BLaER1 treated with 17β-estradiol and CSF1 and Interleukin-3, amounts not matched to agents 10 nM and 100 nM (cell line): ENCODE results near the gene LOC128125822.

ENCODE experiments used
- H3K27ac ChIP-seq, 11 experiments: shearing (Covaris generic); formaldehyde crosslinking; 2 replicates each; pipeline ENCODE4 v1.8.1; 2022
- H3K27me3 ChIP-seq, 11 experiments: shearing (Covaris generic); formaldehyde crosslinking; 2 replicates each; pipeline ENCODE4 v1.8.1; 2022
- H3K36me3 ChIP-seq, 11 experiments: shearing (Covaris generic); formaldehyde crosslinking; 2 replicates each; pipeline ENCODE4 v1.8.1; 2022
- H3K4me1 ChIP-seq, 10 experiments: shearing (Covaris generic); formaldehyde crosslinking; 2 replicates each; pipeline ENCODE4 v1.8.1; 2022
- H3K4me2 ChIP-seq, 11 experiments: shearing (Covaris generic); formaldehyde crosslinking; 2 replicates each; pipeline ENCODE4 v1.8.1; 2022
- H3K4me3 ChIP-seq, 10 experiments: shearing (Covaris generic); formaldehyde crosslinking; 2 replicates each; pipeline ENCODE4 v1.8.1; 2022
- H3K9ac ChIP-seq, 11 experiments: shearing (Covaris generic); formaldehyde crosslinking; 2 replicates each; pipeline ENCODE4 v1.8.1; 2022
- H3K9me3 ChIP-seq, 11 experiments: shearing (Covaris generic); formaldehyde crosslinking; replicated peaks in 1 of 11; 2 replicates each; pipeline ENCODE4 v1.8.1; 2022
- H4K20me1 ChIP-seq, 11 experiments: shearing (Covaris generic); formaldehyde crosslinking; 2 replicates each; pipeline ENCODE4 v1.8.1; 2022
- Cebpa-rat ChIP-seq, 11 experiments: shearing (Covaris generic); IDR thresholded peaks; 2 replicates each; pipeline ENCODE4 v1.8.1; 2022

The LOC128125822 gene

DNA sequence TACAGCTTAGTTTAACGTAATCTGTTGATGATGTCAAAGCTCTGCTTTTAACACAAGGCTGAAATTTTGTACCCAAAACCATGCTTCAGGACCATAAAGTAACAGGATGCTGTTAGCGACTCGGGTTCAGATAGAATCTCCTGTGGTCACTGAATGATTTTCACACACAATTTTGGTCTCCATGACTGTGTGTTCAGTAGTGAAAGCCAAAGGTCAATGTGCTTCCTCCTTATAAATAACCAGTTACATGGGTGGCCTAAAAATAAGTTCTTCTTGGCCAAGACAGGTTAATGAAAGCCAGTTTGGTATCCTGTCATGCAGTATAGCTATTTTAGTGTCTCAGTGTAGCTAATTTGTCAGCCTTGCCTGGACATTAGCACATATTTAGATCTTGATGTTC is 19.1 kb upstream of the LOC128125822 start:
- Histone ChIP-seq H4K20me1 (no peaks in the 10 kb centered on the region), H3K4me3 (no peak overlapping the region), H3K4me1 (no peaks in the 10 kb centered on the region), H3K27me3 (no peaks in the 10 kb centered on the region), H3K36me3 (no peaks in the 10 kb centered on the region), H3K9ac (no peak overlapping the region), H3K27ac (no peak overlapping the region), H3K4me2 (no peak overlapping the region), H3K9me3 (no peaks in the 10 kb centered on the region)
- no peak for TF ChIP-seq Cebpa-rat (IDR thresholded peaks at IDR 0.05)

DNA sequence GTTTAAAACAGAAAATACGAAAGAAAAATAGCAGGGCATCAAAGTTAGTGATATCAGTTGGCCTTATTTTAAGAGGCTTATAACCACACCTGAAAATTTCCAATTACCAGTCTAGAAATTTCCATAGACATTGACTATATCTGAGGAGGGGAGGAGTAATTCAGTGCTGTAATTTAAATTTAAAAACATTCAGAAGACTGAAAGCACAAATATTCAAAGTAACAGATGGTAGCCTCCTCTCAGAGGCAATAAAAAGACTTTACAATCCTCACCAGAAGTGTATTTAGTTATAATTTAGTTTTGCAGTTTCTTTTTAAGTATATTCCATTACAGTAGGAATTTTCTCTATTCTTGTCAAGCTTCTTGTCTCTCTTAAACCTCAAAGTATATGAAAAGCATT is 18.4 kb upstream of the LOC128125822 start:
- no peaks in the 10 kb centered on the region for H3K4me1 ChIP-seq
- no peak for TF ChIP-seq Cebpa-rat (IDR thresholded peaks at IDR 0.05)
- no peaks in the 10 kb centered on the region for H4K20me1 ChIP-seq
- H3K27ac ChIP-seq: no peak overlapping the region
- no peaks in the 10 kb centered on the region for H3K27me3 ChIP-seq
- no peaks in the 10 kb centered on the region for H3K9me3 ChIP-seq
- no peak overlapping the region for H3K4me3 ChIP-seq
- H3K36me3 ChIP-seq: no peaks in the 10 kb centered on the region
- H3K4me2 ChIP-seq: no peak overlapping the region
- H3K9ac ChIP-seq: no peak overlapping the region

DNA sequence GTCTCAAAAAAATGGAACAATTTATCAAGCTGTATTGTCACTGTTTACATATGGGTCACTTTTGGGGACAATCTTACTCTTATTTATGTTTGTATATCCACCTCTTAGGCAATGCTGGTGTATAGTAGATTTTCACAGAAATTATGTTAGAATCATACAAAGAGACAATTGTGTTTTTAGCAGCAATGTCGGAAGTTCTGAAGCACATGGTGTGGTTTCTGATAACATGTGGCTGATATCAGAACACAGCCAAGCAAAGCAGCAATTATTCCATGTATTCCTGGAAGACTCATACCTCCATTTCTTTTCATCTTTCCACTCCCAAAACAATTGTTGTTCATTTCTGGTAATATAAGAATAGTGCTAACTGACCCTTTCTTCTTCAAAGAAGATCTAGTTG is 17.5 kb upstream of the LOC128125822 start:
- no peaks in the 10 kb centered on the region for H3K9me3 ChIP-seq
- no peak overlapping the region for H3K4me3 ChIP-seq
- H3K4me2 ChIP-seq: no peak overlapping the region
- H4K20me1 ChIP-seq: no peaks in the 10 kb centered on the region
- no peaks in the 10 kb centered on the region for H3K4me1 ChIP-seq
- H3K27ac ChIP-seq: no peak overlapping the region
- H3K27me3 ChIP-seq: no peaks in the 10 kb centered on the region
- H3K9ac ChIP-seq: no peak overlapping the region
- no peaks in the 10 kb centered on the region for H3K36me3 ChIP-seq
- TF ChIP-seq Cebpa-rat (IDR thresholded peaks at IDR 0.05): no peak

DNA sequence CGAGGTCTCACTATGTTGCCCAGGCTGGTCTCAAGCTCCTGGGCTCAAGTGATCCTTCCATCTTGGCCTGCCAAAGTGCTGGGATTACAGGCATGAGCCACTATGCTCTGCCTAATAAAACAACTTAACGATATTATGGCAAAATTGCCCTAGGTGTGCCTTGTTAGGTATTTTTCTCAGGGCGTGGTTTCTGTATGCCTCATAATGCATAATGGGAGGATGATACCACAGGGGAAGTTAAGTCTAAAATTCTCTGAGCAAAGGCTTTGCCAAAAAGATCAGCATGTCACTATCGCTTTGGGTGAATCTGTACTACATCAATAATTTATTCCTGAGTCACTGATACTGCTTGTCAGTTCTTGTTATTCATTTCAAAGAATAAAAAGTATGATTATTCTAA is 15.9 kb upstream of the LOC128125822 start:
- no peak overlapping the region for H3K4me2 ChIP-seq
- H3K9ac ChIP-seq: no peak overlapping the region
- no peak overlapping the region for H3K27ac ChIP-seq
- H3K4me3 ChIP-seq: no peak overlapping the region
- H4K20me1 ChIP-seq: no peaks in the 10 kb centered on the region
- TF ChIP-seq Cebpa-rat (IDR thresholded peaks at IDR 0.05): no peak
- no peaks in the 10 kb centered on the region for H3K9me3 ChIP-seq
- H3K36me3 ChIP-seq: no peaks in the 10 kb centered on the region
- H3K4me1 ChIP-seq: no peaks in the 10 kb centered on the region
- no peaks in the 10 kb centered on the region for H3K27me3 ChIP-seq

DNA sequence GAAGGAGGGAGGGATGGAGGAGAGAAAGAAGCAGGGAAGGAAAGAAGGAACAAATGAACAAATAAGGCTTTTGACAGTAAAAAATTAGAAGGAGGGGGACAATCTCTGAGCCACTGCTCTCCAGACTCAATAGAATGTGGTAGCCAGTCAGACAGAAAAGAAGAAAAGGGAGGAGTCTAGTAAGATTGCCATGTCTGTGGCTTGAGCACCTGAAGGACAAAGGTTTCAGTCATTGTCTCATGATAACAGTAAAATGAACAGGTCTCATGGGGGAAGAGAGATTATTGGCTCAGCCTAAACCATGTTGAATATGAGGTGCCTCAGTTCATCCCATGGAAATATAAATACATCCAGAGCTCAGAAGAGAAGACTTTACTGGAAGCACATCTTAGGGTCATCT is 14.0 kb upstream of the LOC128125822 start:
- Histone ChIP-seq H4K20me1 (no peaks in the 10 kb centered on the region), H3K27me3 (no peaks in the 10 kb centered on the region), H3K4me1 (peaks cover 0 to 4% (median 3%) of the 10 kb centered on the region in 10 experiments; a peak in 10 of 20 replicates), H3K9ac (no peak overlapping the region), H3K4me3 (no peak overlapping the region), H3K27ac (no peak overlapping the region), H3K9me3 (no peaks in the 10 kb centered on the region), H3K4me2 (no peak overlapping the region), H3K36me3 (no peaks in the 10 kb centered on the region)
- TF ChIP-seq Cebpa-rat (IDR thresholded peaks at IDR 0.05): no peak

DNA sequence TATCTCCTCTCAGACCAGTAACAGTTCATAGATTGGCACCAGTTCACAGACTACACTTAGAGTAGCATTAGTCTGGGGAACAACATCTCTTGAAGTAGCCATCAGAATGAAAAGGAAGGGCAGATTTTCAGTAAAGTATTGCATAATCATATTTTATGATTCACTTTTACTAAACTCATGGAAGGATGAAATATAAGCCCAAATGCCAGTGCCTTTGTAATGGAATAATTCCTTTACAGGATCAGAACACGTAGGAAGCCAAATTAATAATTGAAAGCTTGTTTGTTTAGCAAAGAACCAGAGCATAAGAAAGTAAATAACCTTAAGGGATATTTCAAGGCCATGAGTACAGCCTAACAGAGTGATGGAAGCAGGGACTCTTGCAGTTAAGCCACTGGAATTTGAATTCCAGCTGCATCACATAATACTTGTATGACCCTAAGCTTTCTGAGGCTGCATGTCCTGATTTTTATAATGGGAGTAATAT is 11.4 kb upstream of the LOC128125822 start:
- no peak overlapping the region for H3K4me3 ChIP-seq
- H3K4me1 ChIP-seq: peaks cover 0 to 7% (median 5%) of the 10 kb centered on the region in 10 experiments; a peak in 10 of 20 replicates
- H3K4me2 ChIP-seq: no peak overlapping the region
- H3K36me3 ChIP-seq: no peaks in the 10 kb centered on the region
- H3K9ac ChIP-seq: no peak overlapping the region
- H3K27ac ChIP-seq: no peak overlapping the region
- H3K27me3 ChIP-seq: no peaks in the 10 kb centered on the region
- no peaks in the 10 kb centered on the region for H3K9me3 ChIP-seq
- 0 out of 22 replicates have a peak, but pooled peaks of 2 of the 11 experiments have one; percentile 21 to 49 for TF ChIP-seq Cebpa-rat (IDR thresholded peaks at IDR 0.05)
- H4K20me1 ChIP-seq: no peaks in the 10 kb centered on the region

DNA sequence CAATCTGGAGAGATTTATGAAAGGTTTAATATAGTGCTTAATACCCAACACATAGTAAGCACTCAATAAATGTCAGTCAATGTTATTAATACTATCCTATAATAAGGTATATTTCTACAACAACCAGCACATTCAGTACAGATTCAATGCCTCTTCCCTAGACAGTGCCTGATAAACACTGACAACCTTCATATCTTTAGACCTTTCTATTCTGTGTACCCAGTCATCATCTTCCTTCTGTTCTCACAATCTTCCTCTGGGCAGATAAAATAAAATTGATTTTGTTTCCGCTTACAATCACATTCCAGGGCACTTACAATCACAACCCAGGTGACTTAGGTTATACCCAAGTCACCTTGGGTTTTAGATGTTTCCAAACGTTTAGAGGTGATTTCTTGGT is 11.0 kb upstream of the LOC128125822 start:
- Histone ChIP-seq H3K4me3 (no peak overlapping the region), H4K20me1 (no peaks in the 10 kb centered on the region), H3K9me3 (0 out of 22 replicates have a peak, but pooled peaks cover 0 to 1% (median 0%) of the 10 kb centered on the region in 11 experiments), H3K9ac (no peak overlapping the region), H3K4me2 (no peak overlapping the region), H3K27ac (no peak overlapping the region), H3K27me3 (no peaks in the 10 kb centered on the region), H3K36me3 (no peaks in the 10 kb centered on the region), H3K4me1 (peaks cover 0 to 7% (median 5%) of the 10 kb centered on the region in 10 experiments; a peak in 10 of 20 replicates)
- TF ChIP-seq Cebpa-rat (IDR thresholded peaks at IDR 0.05): no peak

DNA sequence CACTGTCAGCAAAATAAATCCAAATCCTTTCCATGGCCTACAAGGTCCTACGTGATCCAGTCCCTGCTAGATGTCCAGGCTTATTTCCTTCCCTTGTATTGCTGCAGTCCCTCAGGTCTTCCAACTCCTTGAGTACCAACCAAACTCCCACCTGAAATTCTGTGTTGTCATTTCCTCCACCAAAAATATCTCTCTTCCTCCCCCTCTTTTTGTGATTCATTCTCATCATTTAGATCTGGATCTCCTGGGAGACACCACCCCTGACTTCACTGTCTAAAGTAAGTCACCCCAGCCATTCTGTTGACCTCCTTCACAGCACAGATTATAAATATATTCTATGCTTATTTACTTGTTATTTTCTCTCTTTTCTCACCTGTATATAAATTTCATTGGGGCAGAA is 9.0 kb upstream of the LOC128125822 start:
- Histone ChIP-seq H3K4me1 (peaks cover 0 to 7% (median 5%) of the 10 kb centered on the region in 10 experiments; a peak in 10 of 20 replicates), H3K27me3 (no peaks in the 10 kb centered on the region), H3K4me2 (peak overlapping the region in 5 of 11 experiments; percentile 8 to 27 (median 24); a peak in 6 of 22 replicates), H3K4me3 (no peak overlapping the region), H3K9me3 (peaks cover 0 to 19% (median 11%) of the 10 kb centered on the region in 11 experiments; a peak in 17 of 22 replicates), H3K27ac (no peak overlapping the region), H3K9ac (no peak overlapping the region), H3K36me3 (no peaks in the 10 kb centered on the region), H4K20me1 (no peaks in the 10 kb centered on the region)
- TF ChIP-seq Cebpa-rat (IDR thresholded peaks at IDR 0.05): no peak

DNA sequence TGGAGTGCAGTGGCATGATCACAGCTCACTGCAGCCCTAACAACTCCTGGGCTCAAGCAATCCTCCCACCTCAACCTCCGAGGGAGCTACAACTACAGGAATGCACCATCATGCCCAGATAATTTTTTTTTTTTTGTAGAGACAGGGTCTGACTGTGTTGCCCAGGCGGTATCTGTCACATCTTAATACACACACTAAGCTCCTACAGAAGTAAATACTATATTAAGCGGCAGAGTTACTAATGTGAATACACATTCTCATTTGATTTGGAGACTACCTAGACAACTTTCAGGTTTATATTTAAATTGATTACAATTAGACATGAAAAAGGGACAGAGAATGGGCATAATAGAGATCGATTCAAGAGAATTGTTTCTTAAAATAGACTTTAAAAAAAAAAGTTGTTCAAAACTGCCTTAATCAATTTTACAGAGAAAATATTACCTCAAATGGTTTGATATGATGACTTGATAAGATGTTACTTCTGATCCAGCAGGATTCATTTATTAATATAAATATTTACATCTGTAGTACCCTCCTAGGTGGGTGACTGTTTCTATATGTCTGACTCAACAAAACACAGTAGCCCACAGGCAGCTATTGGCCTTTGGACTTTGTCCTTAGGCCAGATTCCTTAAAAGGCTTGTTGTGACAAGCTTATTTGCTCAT is 7.1 kb upstream of the LOC128125822 start:
- no peaks in the 10 kb centered on the region for H3K36me3 ChIP-seq

More for the DNA sequence above, 7.1 kb upstream of the LOC128125822 start:
- H3K4me3 ChIP-seq: no peak overlapping the region
- H3K4me2 ChIP-seq: no peak overlapping the region
- H3K9ac ChIP-seq: no peak overlapping the region
- H3K27ac ChIP-seq: no peak overlapping the region
- peaks cover 0 to 7% (median 5%) of the 10 kb centered on the region in 10 experiments; a peak in 10 of 20 replicates for H3K4me1 ChIP-seq
- peaks cover 0 to 19% (median 11%) of the 10 kb centered on the region in 11 experiments; a peak in 17 of 22 replicates for H3K9me3 ChIP-seq
- TF ChIP-seq Cebpa-rat (IDR thresholded peaks at IDR 0.05): no peak
- no peaks in the 10 kb centered on the region for H3K27me3 ChIP-seq
- no peaks in the 10 kb centered on the region for H4K20me1 ChIP-seq
